Measurements from ENCODE around the gene ABCC9.

The ABCC9 gene

DNA sequence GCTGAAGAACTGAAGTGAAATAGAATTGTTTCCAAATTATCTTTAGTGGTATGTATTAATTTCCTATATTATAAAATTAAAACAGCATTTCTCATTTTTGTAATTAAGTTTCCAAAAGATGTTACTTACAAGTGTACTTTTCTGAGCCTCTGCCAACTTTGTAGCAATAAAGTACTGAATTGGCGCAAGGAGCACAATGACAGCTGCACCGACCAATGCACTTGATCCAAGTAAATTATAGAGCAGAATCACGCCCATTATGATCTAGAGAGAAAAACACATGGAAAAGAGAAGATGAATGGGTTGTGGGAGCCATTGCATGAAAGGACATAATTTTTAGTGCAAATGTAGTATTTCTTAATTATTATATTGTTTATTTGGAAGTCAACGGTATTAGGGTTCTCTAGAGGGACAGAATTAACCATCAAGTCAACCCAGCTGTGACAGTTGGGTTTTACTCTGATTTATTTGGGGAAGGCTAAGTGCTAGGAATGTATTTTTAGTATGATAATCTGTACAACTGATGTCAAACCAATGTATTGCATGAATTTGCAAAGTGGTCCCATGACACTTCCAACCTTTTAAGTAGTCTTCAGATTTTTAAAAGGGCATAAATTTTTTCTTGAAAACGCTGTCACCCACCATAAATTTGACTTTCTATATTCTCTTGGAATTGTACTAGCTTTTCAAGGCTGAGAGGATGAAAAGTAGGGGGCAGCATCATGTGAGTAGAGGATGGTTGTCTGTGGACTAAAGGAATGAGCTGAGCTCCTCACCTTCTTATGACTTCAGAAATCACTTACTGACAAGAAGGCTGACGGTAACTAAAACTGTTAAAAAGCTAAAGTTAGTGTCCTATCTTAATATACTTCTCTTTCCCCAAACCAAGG, 33.0 kb downstream of the ABCC9 start:
- TF ChIP-seq, protein P1, sequence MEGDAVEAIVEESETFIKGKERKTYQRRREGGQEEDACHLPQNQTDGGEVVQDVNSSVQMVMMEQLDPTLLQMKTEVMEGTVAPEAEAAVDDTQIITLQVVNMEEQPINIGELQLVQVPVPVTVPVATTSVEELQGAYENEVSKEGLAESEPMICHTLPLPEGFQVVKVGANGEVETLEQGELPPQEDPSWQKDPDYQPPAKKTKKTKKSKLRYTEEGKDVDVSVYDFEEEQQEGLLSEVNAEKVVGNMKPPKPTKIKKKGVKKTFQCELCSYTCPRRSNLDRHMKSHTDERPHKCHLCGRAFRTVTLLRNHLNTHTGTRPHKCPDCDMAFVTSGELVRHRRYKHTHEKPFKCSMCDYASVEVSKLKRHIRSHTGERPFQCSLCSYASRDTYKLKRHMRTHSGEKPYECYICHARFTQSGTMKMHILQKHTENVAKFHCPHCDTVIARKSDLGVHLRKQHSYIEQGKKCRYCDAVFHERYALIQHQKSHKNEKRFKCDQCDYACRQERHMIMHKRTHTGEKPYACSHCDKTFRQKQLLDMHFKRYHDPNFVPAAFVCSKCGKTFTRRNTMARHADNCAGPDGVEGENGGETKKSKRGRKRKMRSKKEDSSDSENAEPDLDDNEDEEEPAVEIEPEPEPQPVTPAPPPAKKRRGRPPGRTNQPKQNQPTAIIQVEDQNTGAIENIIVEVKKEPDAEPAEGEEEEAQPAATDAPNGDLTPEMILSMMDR (IDR thresholded peaks at IDR 0.05) = no peak

DNA sequence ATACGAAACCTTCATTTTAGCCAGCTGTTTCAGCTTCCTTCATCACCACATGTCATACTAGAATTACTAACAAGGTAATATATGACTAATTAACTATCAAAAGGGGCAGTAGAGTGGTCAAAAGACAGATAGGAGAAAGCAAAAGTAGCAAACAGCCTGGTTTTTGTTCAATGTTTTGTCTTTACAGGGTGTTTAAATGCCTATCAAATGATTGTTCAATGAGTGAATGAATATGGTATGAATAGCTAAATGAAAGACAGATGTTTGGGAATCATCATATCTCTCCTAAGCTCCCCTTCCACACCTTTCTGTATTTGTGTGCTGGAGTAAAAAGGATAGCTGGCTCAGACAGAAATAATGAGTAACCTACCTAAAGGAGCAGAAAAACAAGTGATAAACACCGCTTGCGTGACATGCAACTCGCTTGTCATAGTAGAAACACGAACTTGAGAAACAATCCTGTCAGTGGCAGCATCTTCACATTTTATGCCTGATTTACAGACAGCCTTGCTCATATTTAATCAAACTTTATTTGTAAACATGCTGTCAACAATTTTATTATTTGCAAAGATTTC, 34.2 kb downstream of the ABCC9 start:
- TF ChIP-seq, protein P1 (IDR thresholded peaks at IDR 0.05) = no peak

DNA sequence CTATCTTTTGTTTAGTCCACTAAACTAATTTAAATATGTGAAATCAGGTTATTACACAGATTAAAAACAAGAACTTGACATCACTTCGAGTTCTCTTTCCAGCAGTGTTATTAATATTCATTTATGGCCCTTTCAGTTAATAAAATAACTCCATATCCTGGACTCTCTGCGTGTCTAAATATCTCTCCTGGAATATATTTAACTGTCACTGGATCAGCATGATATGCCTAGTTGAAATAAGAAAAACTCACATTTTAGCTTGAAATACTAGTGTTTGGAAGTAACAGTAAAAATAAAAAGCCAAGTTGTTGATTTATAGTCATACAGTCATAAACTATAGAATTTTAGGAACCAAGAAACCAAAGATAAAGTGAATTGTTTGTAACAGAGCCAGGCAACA, 45.6 kb downstream of the ABCC9 start:
- TF ChIP-seq, protein P1 (IDR thresholded peaks at IDR 0.05) = no peak

DNA sequence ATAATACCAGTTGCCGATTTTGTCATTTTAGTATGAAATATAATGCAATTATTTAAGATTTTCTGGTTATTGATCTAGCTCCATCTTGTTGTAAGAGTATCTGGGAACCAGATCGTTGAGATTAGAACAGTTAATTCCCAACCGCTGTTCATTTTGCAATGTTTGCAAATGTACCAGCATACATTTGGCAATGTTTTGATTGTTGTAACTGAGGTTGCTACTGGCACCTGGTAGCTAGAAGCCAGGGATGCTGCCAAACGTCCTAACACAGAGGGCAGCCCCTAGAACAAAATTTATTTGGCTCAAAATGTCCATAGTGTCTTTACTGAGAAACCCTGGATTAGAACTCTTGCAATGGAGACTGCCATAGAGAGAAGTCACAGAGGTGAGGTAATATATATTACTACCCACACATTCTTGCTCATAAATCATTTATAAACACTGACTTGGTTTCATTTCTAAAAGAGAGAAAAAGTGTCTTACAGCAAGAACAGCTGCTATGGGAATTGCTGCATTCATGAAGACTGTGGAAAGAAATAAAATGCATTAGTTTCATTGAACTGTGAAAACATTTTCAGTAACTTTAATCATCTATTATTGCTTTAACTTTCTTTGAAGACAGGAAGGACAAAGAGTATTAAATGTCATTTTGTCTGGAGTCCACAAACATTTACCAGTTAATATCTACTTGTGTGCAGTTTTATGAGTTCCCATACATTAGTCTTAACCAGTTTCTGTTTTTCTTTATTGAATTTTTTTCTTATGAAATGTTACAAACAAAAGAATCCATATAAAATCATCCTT, 46.2 kb downstream of the ABCC9 start:
- TF ChIP-seq, protein P1 (IDR thresholded peaks at IDR 0.05) = no peak

DNA sequence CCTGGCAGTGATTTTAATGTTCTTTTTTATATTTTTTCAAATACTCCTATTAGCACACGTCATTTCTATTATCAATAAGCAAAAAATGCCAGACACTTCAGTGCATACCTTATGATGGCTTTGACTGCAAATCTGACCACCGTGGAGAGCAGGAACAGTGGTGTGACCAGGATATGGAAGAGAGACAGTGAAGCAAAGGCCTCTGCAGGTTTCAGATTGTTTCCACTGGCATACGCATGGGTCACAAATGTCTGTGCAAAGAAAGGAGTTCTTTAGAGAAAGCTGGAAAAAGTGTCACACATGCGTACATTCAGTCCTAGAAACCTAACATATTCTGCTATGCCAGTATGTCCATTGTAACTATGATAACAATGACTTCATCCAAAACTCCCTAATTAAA, 47.3 kb downstream of the ABCC9 start:
- TF ChIP-seq, protein P1 (IDR thresholded peaks at IDR 0.05) = no peak

DNA sequence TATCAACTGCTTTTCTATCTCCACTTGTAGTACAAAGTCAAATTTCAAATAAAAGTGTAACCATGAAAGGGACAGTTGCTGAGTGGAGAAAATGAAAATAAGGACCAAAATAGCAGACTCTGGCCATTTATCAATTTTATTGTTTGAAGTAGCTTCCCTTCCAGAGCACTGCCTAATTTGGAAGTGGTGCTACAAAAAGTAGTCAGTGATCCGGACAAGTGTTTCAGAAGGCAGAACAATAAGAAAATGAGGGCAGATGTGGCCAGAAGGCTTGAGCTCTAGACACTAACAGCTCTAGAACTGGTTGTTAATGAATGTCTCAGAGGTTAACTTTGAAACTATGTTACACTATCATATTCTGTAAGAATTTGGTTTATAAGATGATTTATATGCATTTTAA, 48.9 kb downstream of the ABCC9 start:
- TF ChIP-seq, protein P1 (IDR thresholded peaks at IDR 0.05) = no peak

DNA sequence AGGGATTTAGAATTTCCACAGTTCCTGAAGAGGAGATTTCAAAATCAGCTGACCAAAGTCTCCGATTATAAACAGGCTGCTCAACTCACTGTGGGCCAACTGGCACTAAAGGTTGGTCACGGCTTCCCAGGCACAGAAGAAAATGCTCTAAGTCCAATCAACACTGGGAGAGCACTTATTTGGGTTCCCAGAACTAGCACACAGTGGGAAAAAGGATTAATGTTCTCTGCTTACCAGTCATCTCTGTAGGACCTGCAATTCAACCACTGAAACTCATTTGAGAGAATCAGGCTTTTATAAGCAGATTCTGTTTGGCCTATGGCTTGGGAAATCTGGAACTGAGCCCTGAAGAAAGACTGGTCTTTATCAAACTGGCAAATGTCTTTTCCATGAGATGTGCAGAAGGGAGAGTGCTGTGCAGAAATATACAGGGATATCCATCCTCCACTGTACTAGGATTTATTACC, 49.4 kb downstream of the ABCC9 start:
- TF ChIP-seq, protein P1 (IDR thresholded peaks at IDR 0.05) = no peak
